ENCODE data around the gene ID3. TPM values are rescaled to one million over a fixed set of nuclear protein-coding genes. Genes with fewer than 3 reads are reported as not detected.
A peak's percentile ranks its signal among the peaks of the same experiment; 100 is the strongest.

ID3 gene
- total and polyA plus RNA-seq, 9 of the 15 experiments (the other 6 are each of a cell fraction or from before 2014, with no cell fraction given) = 6.8 to 59.8 (median 23.5) TPM

GRCh38 chr1:23554481-23555269 is 4.6 kb downstream of the ID3 start (continued):
- TF ChIP-seq ZNF217 (CRISPR knock-in tag; IDR thresholded peaks at IDR 0.05) (no peak), NCOR1 (IDR thresholded peaks at IDR 0.05) (no peak; the same call in 1 of the 2 replicates), TFAP4 (CRISPR knock-in tag; IDR thresholded peaks at IDR 0.05; ENCODE audit: borderline replicate concordance) (peak; percentile 70), ESRRB (CRISPR knock-in tag; IDR thresholded peaks at IDR 0.05; ENCODE audit: borderline replicate concordance) (no peak), CBFA2T3 (IDR thresholded peaks at IDR 0.05) (no peak), STAT5A (IDR thresholded peaks at IDR 0.05; ENCODE audit: borderline replicate concordance, low read length) (no peak), USF1 (CRISPR knock-in tag; IDR thresholded peaks at IDR 0.05) (peak; percentile 83), NFRKB (IDR thresholded peaks at IDR 0.05; ENCODE audit: low read depth) (no peak; the same call in 1 of the 2 replicates), RFX1 (IDR thresholded peaks at IDR 0.05) (no peak), ZC3H8 (IDR thresholded peaks at IDR 0.05) (no peak), E2F1 (CRISPR knock-in tag; IDR thresholded peaks at IDR 0.05) (no peak; the same call in 1 of the 2 replicates), E2F6 (IDR thresholded peaks at IDR 0.05; ENCODE audit: borderline replicate concordance in 1 of 2, extremely low read depth in 1 of 2, insufficient read depth in 1 of 2, insufficient read length in 1 of 2, low read depth in 1 of 2, low read length in 1 of 2, poor library complexity in 1 of 2, severe bottlenecking in 1 of 2) (peak; percentile 61 to 92), KHSRP (IDR thresholded peaks at IDR 0.05) (no peak), POLR3G (IDR thresholded peaks at IDR 0.05; ENCODE audit: extremely low read depth, insufficient read length, insufficient replicate concordance) (no peak), HNRNPL (IDR thresholded peaks at IDR 0.05; ENCODE audit: low read depth, low read length) (no peak; the same call in 1 of the 2 replicates), ARID1B (IDR thresholded peaks at IDR 0.05) (no peak), ZNF253 (CRISPR knock-in tag; conservative IDR thresholded peaks at IDR 0.05) (no peak), DLX4 (CRISPR knock-in tag; IDR thresholded peaks at IDR 0.05) (no peak), ZNF3 (CRISPR knock-in tag; IDR thresholded peaks at IDR 0.05) (no peak), CBX1 (IDR thresholded peaks at IDR 0.05; ENCODE audit: low read depth) (no peak), IRF9 (tag; IDR thresholded peaks at IDR 0.05) (no peak), ZNF583 (CRISPR knock-in tag; IDR thresholded peaks at IDR 0.05) (peak; percentile 36; the same call in 1 of the 2 replicates), MBD2 (IDR thresholded peaks at IDR 0.05; ENCODE audit: borderline replicate concordance, low read depth) (peak; percentile 55; the same call in 1 of the 2 replicates), POLR2AphosphoS5 (IDR thresholded peaks at IDR 0.05; ENCODE audit: control insufficient read depth, insufficient read depth, low read depth, low read length) (peak; percentile 85)
